Loucy (cell line): ENCODE measurements around the gene EME2.

ENCODE experiments used
- H2AFZ ChIP-seq: fragments of 200-600 bp; sonication (generic); 2 replicates; pipeline ENCODE4 v1.6.0; 2016; ENCODE audit warnings: antibody characterized with exemption, mild to moderate bottlenecking, low read length, moderate library complexity
- H3F3A ChIP-seq: fragments of 200-600 bp; 2 replicates; pipeline ENCODE4 v1.6.0; 2016; ENCODE audit warnings: antibody characterized with exemption, low read depth, mild to moderate bottlenecking
- H3K27me3 ChIP-seq: fragments of 200-600 bp; sonication (generic); 2 replicates; pipeline ENCODE4 v1.6.1; 2014; ENCODE audit warnings: low read length, mild to moderate bottlenecking; ENCODE audit not compliant: insufficient read depth, poor library complexity, severe bottlenecking
- H3K36me3 ChIP-seq: fragments of 200-600 bp; sonication (generic); 2 replicates; pipeline ENCODE4 v1.6.1; 2016; ENCODE audit warnings: low read length; ENCODE audit not compliant: insufficient read depth
- H3K4me1 ChIP-seq: fragments of 200-600 bp; sonication (generic); 2 replicates; pipeline ENCODE4 v1.5.1; 2014; ENCODE audit warnings: low read length, mild to moderate bottlenecking; ENCODE audit not compliant: insufficient read depth, poor library complexity, severe bottlenecking
- H3K4me2 ChIP-seq: fragments of 200-600 bp; sonication (generic); 2 replicates; pipeline ENCODE4 v1.6.0; 2014; ENCODE audit warnings: antibody characterized with exemption, low read length, low read depth, mild to moderate bottlenecking; ENCODE audit not compliant: poor library complexity, severe bottlenecking
- H3K4me3 ChIP-seq: fragments of 200-600 bp; sonication (generic); 2 replicates; pipeline ENCODE4 v1.5.1; 2014; ENCODE audit warnings: low read length, mild to moderate bottlenecking, mixed read lengths; ENCODE audit not compliant: poor library complexity, severe bottlenecking
- H3K79me2 ChIP-seq: fragments of 200-600 bp; sonication (generic); 2 replicates; pipeline ENCODE4 v1.6.1; 2014; ENCODE audit warnings: low read length; ENCODE audit not compliant: insufficient read depth
- H3K9ac ChIP-seq: fragments of 200-600 bp; sonication (generic); 2 replicates; pipeline ENCODE4 v1.6.0; 2014; ENCODE audit warnings: mild to moderate bottlenecking, low read depth, low read length, moderate library complexity; ENCODE audit not compliant: poor library complexity, severe bottlenecking
- H3K9me2 ChIP-seq: fragments of 200-600 bp; sonication (generic); replicated peaks from 2 replicates; pipeline ENCODE4 v1.6.1; 2016; ENCODE audit warnings: low read depth, low read length, mixed read lengths
- H3K9me3 ChIP-seq: fragments of 200-600 bp; sonication (generic); 2 replicates; pipeline ENCODE4 v1.6.1; 2014; ENCODE audit warnings: mild to moderate bottlenecking, antibody characterized with exemption, low read length, low read depth; ENCODE audit not compliant: insufficient read depth
- H4K20me1 ChIP-seq: fragments of 200-600 bp; sonication (generic); 2 replicates; pipeline ENCODE4 v1.6.0; 2014; ENCODE audit warnings: antibody characterized with exemption, low read length, mild to moderate bottlenecking; ENCODE audit not compliant: insufficient read depth, poor library complexity, severe bottlenecking
- EZH2phosphoT487 ChIP-seq: fragments of 200-600 bp; IDR thresholded peaks from 2 replicates; pipeline ENCODE4 v1.6.1; 2018; ENCODE audit warnings: antibody characterized with exemption, mild to moderate bottlenecking, moderate library complexity, borderline replicate concordance
- TF ChIP-seq, protein P1 (sequence below): fragments of 200-600 bp; sonication (generic); conservative IDR thresholded peaks from 2 replicates; pipeline ENCODE4 v1.5.1; 2014; ENCODE audit warnings: mild to moderate bottlenecking, antibody characterized with exemption, low read length

EME2 gene

DNA sequence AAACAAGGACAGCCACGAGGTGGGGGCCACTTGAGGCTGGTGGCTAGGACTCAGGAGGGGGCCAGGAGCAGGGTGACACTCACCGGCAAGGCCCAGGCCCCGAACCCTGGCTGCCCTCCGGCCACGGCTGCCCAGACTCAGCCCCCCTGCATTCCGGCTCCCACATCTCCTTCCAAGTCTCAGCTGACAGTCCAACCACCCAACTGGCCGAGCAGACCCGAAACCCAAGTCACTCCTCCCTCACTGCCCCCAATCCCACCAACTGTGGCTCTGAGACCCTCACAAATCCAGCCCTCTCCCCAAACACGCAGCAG is 44.6 kb downstream of the EME2 start:
- Histone ChIP-seq H3K9ac (no peak overlapping the region), H3K9me2 (no peaks in the 10 kb centered on the region), H3K4me2 (no peak overlapping the region), H3K4me3 (no peak overlapping the region), H4K20me1 (no peaks in the 10 kb centered on the region), H3K4me1 (no peaks in the 10 kb centered on the region), H3K79me2 (no peaks in the 10 kb centered on the region), H3K27me3 (no peaks in the 10 kb centered on the region), H3K36me3 (no peaks in the 10 kb centered on the region), H2AFZ (no peak overlapping the region), H3F3A (no peaks in the 10 kb centered on the region), H3K9me3 (no peaks in the 10 kb centered on the region)
- TF ChIP-seq, protein P1, sequence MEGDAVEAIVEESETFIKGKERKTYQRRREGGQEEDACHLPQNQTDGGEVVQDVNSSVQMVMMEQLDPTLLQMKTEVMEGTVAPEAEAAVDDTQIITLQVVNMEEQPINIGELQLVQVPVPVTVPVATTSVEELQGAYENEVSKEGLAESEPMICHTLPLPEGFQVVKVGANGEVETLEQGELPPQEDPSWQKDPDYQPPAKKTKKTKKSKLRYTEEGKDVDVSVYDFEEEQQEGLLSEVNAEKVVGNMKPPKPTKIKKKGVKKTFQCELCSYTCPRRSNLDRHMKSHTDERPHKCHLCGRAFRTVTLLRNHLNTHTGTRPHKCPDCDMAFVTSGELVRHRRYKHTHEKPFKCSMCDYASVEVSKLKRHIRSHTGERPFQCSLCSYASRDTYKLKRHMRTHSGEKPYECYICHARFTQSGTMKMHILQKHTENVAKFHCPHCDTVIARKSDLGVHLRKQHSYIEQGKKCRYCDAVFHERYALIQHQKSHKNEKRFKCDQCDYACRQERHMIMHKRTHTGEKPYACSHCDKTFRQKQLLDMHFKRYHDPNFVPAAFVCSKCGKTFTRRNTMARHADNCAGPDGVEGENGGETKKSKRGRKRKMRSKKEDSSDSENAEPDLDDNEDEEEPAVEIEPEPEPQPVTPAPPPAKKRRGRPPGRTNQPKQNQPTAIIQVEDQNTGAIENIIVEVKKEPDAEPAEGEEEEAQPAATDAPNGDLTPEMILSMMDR: no peak
- TF ChIP-seq EZH2phosphoT487: no peak

- H3K36me3 ChIP-seq: no peaks in the 10 kb centered on the region
- H3K4me1 ChIP-seq: no peaks in the 10 kb centered on the region
- H3K79me2 ChIP-seq: no peaks in the 10 kb centered on the region
- no peaks in the 10 kb centered on the region for H3K9me3 ChIP-seq
- H3K9me2 ChIP-seq: no peaks in the 10 kb centered on the region
- no peak overlapping the region for H2AFZ ChIP-seq
- H3K27me3 ChIP-seq: no peaks in the 10 kb centered on the region
- H3K4me3 ChIP-seq: no peak overlapping the region
- H3K9ac ChIP-seq: no peak overlapping the region
- no peak overlapping the region for H3K4me2 ChIP-seq
- TF ChIP-seq, protein P1: no peak
- no peak for TF ChIP-seq EZH2phosphoT487
- H4K20me1 ChIP-seq: no peaks in the 10 kb centered on the region
- no peaks in the 10 kb centered on the region for H3F3A ChIP-seq
Observed at GRCh38 chr16:1817716-1818115, 45.1 kb downstream of the EME2 start.

- Histone ChIP-seq H3K9me3 (no peaks in the 10 kb centered on the region), H3K27me3 (no peaks in the 10 kb centered on the region), H2AFZ (no peak overlapping the region), H3F3A (no peaks in the 10 kb centered on the region), H3K36me3 (no peaks in the 10 kb centered on the region), H3K9me2 (no peaks in the 10 kb centered on the region), H3K9ac (no peak overlapping the region), H3K4me3 (no peak overlapping the region), H3K4me1 (no peaks in the 10 kb centered on the region), H3K79me2 (no peaks in the 10 kb centered on the region), H4K20me1 (no peaks in the 10 kb centered on the region), H3K4me2 (no peak overlapping the region)
- TF ChIP-seq, protein P1: no peak
- TF ChIP-seq EZH2phosphoT487: no peak
Observed at GRCh38 chr16:1818204-1818872, 45.7 kb downstream of the EME2 start.
